ENCODE measurements around the gene KNSTRN. TPM values are rescaled to one million over a fixed set of nuclear protein-coding genes. Genes with fewer than 3 reads are reported as not detected.

KNSTRN gene, protein sequence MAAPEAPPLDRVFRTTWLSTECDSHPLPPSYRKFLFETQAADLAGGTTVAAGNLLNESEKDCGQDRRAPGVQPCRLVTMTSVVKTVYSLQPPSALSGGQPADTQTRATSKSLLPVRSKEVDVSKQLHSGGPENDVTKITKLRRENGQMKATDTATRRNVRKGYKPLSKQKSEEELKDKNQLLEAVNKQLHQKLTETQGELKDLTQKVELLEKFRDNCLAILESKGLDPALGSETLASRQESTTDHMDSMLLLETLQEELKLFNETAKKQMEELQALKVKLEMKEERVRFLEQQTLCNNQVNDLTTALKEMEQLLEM
- 20.9 to 28.4 TPM (median 27.9 TPM) in 3 replicates for total RNA-seq
- long read RNA-seq, transcript KNSTRN-201 (9 exons, 1,714 nt), result major isoform, 20 of 28 reads
- long read RNA-seq, partial matches to known transcripts, result 2 of 28 reads
- long read RNA-seq, other reads (novel, unspliced or antisense), result 4 of 28 reads

DNA sequence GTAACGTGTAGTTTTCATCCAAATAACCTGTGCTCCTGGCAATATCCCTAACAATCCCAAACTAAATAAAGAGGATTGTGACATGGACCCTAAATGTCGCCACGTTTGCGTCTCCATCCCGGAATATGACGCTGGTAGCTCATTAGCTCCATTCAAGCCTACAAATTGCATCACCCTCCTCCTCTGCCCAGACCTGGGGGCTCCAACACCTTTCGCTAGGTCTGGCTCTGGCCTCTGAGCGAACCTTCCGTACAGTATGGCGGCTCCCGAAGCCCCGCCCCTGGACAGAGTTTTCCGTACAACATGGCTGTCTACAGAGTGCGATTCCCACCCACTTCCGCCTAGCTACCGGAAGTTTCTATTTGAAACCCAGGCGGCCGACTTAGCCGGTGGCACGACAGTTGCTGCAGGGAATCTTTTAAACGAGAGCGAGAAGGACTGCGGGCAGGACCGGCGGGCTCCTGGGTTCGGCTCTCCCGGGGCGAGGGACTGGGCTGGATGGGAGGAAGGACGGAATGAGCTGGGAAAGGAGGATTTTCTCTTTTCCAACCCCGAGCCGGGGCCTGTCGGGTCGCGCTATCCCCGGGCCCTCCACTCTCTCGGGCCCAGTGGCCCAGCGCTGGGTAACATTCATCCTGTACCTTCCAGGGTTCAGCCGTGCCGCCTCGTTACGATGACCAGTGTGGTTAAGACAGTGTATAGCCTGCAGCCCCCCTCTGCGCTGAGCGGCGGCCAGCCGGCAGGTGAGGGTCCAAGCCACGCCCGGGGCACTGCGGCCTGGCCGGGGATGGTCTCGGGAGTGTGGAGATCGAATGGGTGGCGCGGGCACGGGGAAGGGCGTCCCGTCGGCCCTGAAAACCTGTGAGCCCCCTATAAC is at the start of gene KNSTRN:
Gene KNSTRN, plus strand, starts transcription at position 142 of the 877 bp plus-strand sequence. Its CDS starts 115 bp downstream, at position 257.
- H3K4me1 Mint-ChIP-seq (ENCODE audit: low read depth), result peaks cover 37% of the 10 kb centered on the region
- peak within 1 kb of the TSS; percentile 94 for H3K4me3 Mint-ChIP-seq (ENCODE audit: unreplicated experiment)
- DNase-seq (ENCODE audit: low spot score), result no peak
- TF ChIP-seq, protein P1, sequence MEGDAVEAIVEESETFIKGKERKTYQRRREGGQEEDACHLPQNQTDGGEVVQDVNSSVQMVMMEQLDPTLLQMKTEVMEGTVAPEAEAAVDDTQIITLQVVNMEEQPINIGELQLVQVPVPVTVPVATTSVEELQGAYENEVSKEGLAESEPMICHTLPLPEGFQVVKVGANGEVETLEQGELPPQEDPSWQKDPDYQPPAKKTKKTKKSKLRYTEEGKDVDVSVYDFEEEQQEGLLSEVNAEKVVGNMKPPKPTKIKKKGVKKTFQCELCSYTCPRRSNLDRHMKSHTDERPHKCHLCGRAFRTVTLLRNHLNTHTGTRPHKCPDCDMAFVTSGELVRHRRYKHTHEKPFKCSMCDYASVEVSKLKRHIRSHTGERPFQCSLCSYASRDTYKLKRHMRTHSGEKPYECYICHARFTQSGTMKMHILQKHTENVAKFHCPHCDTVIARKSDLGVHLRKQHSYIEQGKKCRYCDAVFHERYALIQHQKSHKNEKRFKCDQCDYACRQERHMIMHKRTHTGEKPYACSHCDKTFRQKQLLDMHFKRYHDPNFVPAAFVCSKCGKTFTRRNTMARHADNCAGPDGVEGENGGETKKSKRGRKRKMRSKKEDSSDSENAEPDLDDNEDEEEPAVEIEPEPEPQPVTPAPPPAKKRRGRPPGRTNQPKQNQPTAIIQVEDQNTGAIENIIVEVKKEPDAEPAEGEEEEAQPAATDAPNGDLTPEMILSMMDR (IDR thresholded peaks at IDR 0.05), result no peak
- peaks cover 2% of the 10 kb centered on the region for H3K36me3 Mint-ChIP-seq (ENCODE audit: low read depth)
- H3K9me3 Mint-ChIP-seq (ENCODE audit: low read depth), result no peaks in the 10 kb centered on the region
- H3K27ac Mint-ChIP-seq (ENCODE audit: unreplicated experiment), result peak within 1 kb of the TSS; percentile 88
- no peaks in the 10 kb centered on the region for H3K27me3 Mint-ChIP-seq (ENCODE audit: low read depth)

DNA sequence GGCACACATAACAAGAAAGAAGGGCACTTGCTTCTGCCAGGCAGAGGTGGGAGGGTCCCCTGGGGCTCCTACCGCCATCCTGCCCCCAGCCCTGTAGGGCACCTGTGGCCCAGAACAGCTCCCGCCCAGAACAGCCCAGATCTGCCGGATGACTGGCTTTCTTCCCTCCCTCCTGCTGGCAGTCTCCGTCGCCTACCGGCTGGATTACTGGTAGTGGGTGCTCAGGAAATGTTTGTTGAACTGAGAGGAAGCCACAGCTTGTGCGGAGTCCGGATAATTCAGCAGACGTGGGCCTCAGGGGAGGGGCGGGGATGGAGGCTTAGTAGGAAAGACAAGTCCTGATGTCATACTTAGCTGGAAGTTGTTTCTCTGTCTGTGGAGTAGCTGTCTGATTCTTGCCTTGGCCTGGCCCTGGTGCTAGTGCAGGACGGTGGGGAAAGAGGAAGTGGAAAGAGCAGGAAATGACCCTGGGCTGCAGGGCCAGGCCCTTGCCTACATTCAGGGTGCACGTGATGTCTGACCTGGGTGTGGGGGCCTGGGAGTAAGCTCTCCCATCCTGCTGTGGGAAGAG is 48.5 kb upstream of the KNSTRN start:
- DNase-seq (ENCODE audit: low spot score), result peak; percentile 90
- Mint-ChIP-seq H3K4me3 (ENCODE audit: unreplicated experiment) (no peak overlapping the region), H3K4me1 (ENCODE audit: low read depth) (peaks cover 95% of the 10 kb centered on the region), H3K36me3 (ENCODE audit: low read depth) (peaks cover 5% of the 10 kb centered on the region), H3K27ac (ENCODE audit: unreplicated experiment) (peak overlapping the region; percentile 87), H3K9me3 (ENCODE audit: low read depth) (no peaks in the 10 kb centered on the region), H3K27me3 (ENCODE audit: low read depth) (no peaks in the 10 kb centered on the region)
- TF ChIP-seq, protein P1 (IDR thresholded peaks at IDR 0.05), result no peak

DNA sequence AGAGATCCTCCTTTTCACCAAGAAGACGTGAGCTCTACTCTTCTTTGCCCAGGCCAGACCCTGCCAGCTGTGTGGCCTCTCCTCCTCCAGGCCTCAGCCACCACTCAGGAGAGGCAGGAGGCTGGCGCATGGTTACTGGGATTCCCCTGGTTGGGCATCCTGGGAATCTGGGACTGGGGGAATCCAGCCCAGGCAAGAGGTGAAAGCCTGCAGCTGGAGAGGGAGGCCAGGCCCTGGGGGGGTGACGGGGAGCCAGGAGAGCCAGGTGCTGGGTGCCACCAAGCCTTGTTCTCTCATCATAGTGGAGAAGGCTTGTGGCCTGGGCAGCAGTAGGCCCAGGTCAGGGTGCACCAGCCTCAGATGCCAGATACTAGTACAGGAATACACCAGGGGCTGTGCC is 48.0 kb upstream of the KNSTRN start:
- peaks cover 5% of the 10 kb centered on the region for H3K36me3 Mint-ChIP-seq (ENCODE audit: low read depth)
- H3K4me3 Mint-ChIP-seq (ENCODE audit: unreplicated experiment), result no peak overlapping the region
- H3K4me1 Mint-ChIP-seq (ENCODE audit: low read depth), result peaks cover 95% of the 10 kb centered on the region
- H3K27me3 Mint-ChIP-seq (ENCODE audit: low read depth), result no peaks in the 10 kb centered on the region
- TF ChIP-seq, protein P1 (IDR thresholded peaks at IDR 0.05), result no peak
- H3K9me3 Mint-ChIP-seq (ENCODE audit: low read depth), result no peaks in the 10 kb centered on the region
- DNase-seq (ENCODE audit: low spot score), result no peak
- peak overlapping the region; percentile 87 for H3K27ac Mint-ChIP-seq (ENCODE audit: unreplicated experiment)

DNA sequence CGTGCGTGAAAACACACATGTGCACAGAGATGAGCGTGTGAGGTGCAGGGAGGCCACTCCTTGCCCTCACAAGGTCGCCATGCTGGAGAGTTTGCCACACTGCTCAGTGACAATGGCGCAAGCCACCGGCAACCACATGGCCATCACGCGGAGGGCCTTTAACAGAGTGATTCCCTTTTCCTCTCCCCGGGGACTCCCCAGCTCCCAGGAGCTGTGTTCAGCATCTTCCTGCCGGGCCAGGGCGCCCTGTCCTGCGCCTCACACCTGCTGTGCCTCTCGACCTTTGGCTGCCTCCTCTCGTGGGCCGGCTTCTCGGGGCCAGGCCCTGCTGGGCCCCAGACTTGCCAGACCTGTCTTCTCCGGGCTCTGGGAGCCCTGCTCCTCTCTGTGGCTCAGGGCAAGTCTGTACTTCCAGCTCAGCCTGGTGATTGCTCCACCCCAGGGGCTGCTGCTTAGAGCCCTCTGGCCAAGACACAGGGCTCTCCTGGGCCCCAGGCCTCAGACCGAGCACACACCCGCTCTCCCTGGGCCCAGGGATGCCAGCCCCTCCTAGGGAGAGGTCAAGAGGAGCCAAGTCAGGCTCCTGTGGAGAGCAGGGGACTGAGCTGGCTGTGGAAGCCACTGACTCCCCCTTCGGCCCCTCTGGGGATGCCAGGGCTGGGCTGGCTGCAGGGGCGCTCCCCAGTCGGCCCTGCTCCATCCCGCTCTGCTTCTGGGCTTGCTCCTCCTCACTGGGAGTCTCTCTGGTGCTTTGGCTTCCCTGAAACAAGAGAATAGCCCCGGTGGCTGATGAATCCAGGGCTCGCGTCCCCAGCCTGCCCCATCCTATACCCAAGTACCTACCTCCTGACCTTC is 47.4 kb upstream of the KNSTRN start:
- Mint-ChIP-seq H3K4me1 (ENCODE audit: low read depth) (peaks cover 95% of the 10 kb centered on the region), H3K36me3 (ENCODE audit: low read depth) (peaks cover 5% of the 10 kb centered on the region), H3K4me3 (ENCODE audit: unreplicated experiment) (no peak overlapping the region), H3K27ac (ENCODE audit: unreplicated experiment) (peak overlapping the region; percentile 95), H3K9me3 (ENCODE audit: low read depth) (no peaks in the 10 kb centered on the region), H3K27me3 (ENCODE audit: low read depth) (no peaks in the 10 kb centered on the region)
- DNase-seq (ENCODE audit: low spot score), result no peak
- TF ChIP-seq, protein P1 (IDR thresholded peaks at IDR 0.05), result no peak

Measured in chondrocyte (in vitro differentiated cells).